ENCODE measurements around the gene CDKAL1. TPM values are rescaled to one million over a fixed set of nuclear protein-coding genes. Genes with fewer than 3 reads are reported as not detected.
A peak's percentile ranks its signal among the peaks of the same experiment; 100 is the strongest.

CDKAL1 gene
- total and polyA plus RNA-seq, 9 of the 15 experiments (the other 6 are each of a cell fraction or from before 2014, with no cell fraction given), result 11.2 to 36.3 (median 20.1) TPM

- Histone ChIP-seq H3K79me2 (ENCODE audit: control insufficient read depth, insufficient read depth, low read length) (no peaks in the 10 kb centered on the region), H3K4me1 (replicated peaks in 1 of 2; ENCODE audit: control insufficient read depth in 2 of 2, insufficient read depth in 2 of 2, low read length in 2 of 2) (no peaks in the 10 kb centered on the region), H3K9me1 (ENCODE audit: control insufficient read depth, insufficient read depth, low read length) (no peaks in the 10 kb centered on the region), H2AFZ (ENCODE audit: low read depth, low read length) (no peak overlapping the region), H3K27me3 (ENCODE audit: control insufficient read depth in 2 of 2, insufficient read depth in 2 of 2, low read length in 2 of 2) (no peaks in the 10 kb centered on the region), H3K36me3 (ENCODE audit: control insufficient read depth, insufficient read depth, low read length) (no peaks in the 10 kb centered on the region), H4K20me1 (replicated peaks; ENCODE audit: control insufficient read depth, insufficient read depth, low read length) (no peaks in the 10 kb centered on the region), H3K9me3 (replicated peaks; ENCODE audit: control insufficient read depth, insufficient read depth, low read depth, low read length) (no peaks in the 10 kb centered on the region), H3K4me2 (ENCODE audit: insufficient read depth, low read length) (no peak overlapping the region), H3K4me3 (no peak overlapping the region), H3K9ac (ENCODE audit: insufficient read depth in 1 of 2, low read depth in 2 of 2, low read length in 2 of 2) (no peak overlapping the region), H3K27ac (ENCODE audit: extremely low read depth, low read depth, low read length) (no peak overlapping the region)
- BruUV-seq (replicated peaks), result no TSS peak
- intact Hi-C loops (cut with micrococcal nuclease), result no loop called here
- in situ Hi-C loops (cut with MboI), result no loop called here
- 47% methylated on average over 7 of the region's 7 CpGs for WGBS (ENCODE audit: insufficient coverage, low coverage, missing lambda C conversion rate)
- POLR2A ChIA-PET, result interaction anchor here (0.7 kb wide), 1 partner anchor 626 kb away, joined by 3 read pairs; no protein-coding TSS in a partner anchor
- CTCF ChIA-PET (ENCODE audit: low intra/inter-chr PET ratio), result no interaction called here
- ATAC-seq (no peak), FAIRE-seq (no peak), DNase-seq (ENCODE audit: extremely low read depth in 1 of 4, low spot score in 3 of 4) (no peak)
- no peak for TF ChIP-seq CBFA2T3 (IDR thresholded peaks at IDR 0.05)
- no peak for TF ChIP-seq ZBTB9 (CRISPR knock-in tag; IDR thresholded peaks at IDR 0.05)
- no peak for TF ChIP-seq ZNF695 (CRISPR knock-in tag; IDR thresholded peaks at IDR 0.05)
- 0 out of 2 replicates have a peak, but pooled peaks have one; percentile 36 for TF ChIP-seq ATF3 (IDR thresholded peaks at IDR 0.05)
- no peak for TF ChIP-seq ATF3 (CRISPR knock-in tag; conservative IDR thresholded peaks at IDR 0.05)
- TF ChIP-seq HNRNPL (IDR thresholded peaks at IDR 0.05; ENCODE audit: low read depth, low read length), result no peak
- TF ChIP-seq NFIX (CRISPR knock-in tag; IDR thresholded peaks at IDR 0.05; ENCODE audit: low read depth), result no peak
Observed at GRCh38 chr6:20866935-20867703, 332.9 kb downstream of the CDKAL1 start.

Measured in K562 (cell line).